GM19238 (cell line): ENCODE data around the gene MAPK8IP2.
"Not testable (repeated sequence)": the region's sequence is repeated elsewhere in the genome, so short reads cannot be mapped to it uniquely, and the experiment has no call there.

Source experiments
- DNase-seq: peaks from one replicate; pipeline ENCODE4 v3.0.0; 2011; ENCODE audit warnings: low spot score; ENCODE audit not compliant: insufficient read length

Gene MAPK8IP2

DNA sequence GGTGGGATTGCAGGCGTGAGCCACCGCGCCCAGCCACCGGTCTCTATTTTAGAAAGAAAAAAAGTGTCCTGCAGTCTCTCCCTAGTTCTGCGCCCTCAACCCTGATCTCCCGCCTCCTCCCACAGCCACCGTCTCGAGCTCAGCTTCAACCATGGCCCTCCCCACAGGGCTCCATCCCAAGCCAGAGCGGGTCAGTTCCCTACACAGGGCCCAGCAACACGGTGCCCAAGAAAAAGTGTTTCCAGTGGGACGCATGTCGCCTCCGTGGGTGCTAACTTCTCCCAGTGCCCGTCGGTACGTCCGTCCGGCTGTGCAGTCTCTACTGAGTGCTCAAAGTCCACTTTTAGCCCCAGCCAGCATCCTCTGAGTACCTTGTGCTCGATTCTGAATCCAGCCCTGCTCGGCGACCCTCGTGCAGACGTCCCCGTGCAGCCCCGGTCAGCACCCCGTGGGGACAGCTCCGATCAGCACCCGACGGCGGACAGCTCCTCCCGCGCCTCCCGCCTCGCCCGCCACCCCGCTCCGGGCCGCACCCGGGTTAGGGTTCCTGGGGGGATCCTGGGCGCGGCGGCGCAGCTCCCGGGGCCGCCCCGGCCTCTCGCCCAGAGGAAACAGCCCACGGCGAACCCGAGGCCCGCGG, 657 bp upstream of the MAPK8IP2 start:
- DNase-seq, result peak; percentile 77

DNA sequence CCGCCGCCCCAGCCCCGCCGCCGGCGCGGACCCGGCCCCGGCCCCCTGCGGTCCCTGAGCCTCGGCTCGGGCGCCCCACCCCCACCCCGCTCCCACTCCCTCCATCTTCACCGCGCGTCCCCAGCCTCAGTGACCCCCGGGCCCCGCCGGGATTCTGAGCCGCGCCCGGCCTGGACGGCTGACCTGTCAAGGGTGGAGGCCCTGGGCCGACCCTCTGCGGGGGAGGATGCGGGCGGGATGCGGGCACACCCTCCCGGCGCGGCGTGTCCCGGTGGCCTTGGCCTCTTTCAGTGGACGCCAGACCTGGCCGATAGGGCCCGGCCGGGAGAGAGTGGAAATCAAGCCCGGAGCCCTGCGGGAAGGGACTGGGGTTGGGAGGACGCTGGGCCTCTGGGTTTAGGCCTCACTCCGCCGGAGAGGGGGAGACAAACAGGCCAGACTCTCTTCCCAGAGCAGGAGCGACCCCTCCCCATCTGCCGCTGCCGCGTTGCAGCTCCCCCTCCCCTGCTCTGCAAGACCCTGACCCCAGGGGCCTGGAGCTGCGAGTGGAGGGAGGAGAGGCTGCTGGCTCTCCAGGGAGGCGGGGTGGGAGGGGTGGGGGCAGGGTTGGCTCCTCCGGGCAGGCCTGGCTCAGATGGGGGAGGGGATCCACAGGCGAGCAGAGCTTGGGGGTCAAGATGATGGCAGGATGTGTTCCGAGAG, 525 bp downstream of the MAPK8IP2 start:
- no peak for DNase-seq

DNA sequence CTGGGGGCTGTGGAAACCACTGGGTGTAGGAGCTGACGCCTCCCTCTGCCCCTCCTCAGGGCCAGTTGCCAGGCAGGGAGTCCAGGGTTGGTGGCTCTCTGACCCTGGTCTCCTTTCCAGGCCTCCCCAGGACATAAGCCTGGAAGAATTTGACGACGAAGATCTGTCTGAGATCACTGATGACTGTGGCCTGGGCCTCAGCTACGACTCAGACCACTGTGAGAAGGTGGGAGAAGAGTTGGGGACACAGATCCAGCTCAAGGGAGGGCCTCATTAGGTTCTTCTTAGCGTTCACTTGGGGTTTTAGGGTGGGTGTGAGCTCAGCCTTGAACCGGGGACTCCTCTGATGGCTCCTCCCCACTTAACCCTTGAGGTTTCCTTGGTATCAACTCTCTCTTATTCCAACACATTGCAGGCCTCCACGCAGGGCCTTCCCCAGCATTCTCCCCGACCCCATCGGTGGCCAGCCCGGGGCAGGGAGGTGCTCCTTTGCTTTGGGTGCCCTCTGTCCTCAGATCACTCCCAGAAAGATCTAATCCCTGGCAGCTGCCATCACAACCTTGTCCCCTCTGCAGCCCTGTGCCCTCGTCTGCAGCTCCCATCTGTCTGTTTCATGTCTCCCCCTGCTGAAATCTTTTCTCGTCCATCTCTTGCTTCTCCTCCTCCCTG, 1.2 kb downstream of the MAPK8IP2 start:
- no peak for DNase-seq

DNA sequence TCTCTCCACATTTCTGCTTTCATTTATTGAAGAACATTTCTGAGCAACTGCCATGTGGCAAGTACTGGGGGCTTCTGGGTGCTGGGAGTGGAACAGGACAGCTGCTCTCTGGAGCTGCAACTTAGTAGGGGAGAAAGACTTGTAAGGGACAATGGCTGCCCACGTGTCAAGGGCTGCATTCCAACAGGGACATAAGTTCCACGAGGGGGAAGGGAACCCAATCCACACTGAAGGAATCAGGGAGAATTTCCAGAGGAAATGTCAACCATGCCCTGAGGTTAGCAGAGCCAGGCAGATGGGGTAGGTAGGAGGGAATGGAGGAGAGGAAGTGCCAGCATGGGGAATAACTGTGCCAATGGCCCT, 1.7 kb downstream of the MAPK8IP2 start:
- DNase-seq, result no peak

DNA sequence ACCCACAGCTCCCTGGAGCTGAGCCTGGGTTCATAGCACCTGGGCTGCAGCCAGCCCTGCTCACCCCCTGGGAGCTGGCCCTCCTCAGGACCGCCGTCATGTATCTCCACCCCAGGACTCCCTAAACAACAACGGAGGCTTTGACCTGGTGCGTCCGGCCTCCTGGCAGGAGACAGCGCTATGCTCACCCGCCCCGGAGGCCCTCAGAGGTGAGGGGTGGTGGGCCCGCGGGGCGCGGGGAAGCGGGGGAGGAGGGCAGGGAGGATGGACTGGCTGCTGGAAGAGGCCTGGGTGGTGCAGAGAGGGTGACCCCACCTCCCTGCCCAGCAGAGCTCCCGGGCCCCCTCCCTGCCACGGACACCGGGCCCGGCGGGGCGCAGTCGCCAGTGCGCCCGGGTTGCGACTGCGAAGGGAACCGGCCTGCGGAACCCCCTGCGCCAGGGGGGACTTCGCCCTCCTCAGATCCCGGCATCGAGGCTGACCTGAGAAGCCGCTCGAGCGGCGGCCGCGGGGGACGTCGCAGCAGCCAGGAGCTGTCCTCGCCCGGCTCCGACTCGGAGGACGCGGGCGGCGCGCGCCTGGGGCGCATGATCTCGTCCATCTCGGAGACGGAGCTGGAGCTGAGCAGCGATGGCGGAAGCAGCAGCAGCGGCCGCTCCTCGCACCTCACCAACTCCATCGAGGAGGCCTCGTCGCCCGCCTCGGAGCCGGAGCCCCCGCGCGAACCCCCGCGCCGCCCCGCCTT, 3.1 kb downstream of the MAPK8IP2 start:
- DNase-seq, result no peak

DNA sequence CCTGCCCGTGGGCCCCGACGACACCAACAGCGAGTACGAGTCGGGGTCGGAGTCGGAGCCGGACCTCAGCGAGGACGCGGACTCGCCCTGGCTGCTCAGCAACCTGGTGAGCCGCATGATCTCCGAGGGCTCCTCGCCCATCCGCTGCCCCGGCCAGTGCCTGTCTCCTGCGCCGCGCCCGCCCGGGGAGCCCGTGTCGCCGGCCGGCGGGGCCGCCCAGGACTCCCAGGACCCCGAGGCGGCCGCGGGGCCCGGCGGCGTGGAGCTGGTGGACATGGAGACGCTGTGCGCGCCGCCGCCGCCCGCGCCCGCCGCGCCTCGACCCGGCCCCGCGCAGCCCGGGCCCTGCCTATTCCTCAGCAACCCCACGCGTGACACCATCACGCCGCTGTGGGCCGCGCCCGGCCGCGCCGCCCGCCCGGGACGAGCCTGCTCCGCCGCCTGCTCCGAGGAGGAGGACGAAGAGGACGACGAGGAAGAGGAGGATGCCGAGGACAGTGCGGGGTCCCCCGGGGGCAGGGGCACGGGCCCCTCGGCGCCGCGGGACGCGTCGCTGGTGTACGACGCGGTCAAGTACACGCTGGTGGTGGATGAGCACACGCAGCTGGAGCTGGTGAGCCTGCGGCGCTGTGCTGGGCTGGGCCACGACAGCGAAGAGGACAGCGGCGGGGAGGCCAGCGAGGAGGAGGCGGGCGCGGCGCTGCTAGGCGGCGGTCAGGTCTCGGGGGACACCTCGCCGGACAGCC, 3.8 kb downstream of the MAPK8IP2 start:
- no peak for DNase-seq

DNA sequence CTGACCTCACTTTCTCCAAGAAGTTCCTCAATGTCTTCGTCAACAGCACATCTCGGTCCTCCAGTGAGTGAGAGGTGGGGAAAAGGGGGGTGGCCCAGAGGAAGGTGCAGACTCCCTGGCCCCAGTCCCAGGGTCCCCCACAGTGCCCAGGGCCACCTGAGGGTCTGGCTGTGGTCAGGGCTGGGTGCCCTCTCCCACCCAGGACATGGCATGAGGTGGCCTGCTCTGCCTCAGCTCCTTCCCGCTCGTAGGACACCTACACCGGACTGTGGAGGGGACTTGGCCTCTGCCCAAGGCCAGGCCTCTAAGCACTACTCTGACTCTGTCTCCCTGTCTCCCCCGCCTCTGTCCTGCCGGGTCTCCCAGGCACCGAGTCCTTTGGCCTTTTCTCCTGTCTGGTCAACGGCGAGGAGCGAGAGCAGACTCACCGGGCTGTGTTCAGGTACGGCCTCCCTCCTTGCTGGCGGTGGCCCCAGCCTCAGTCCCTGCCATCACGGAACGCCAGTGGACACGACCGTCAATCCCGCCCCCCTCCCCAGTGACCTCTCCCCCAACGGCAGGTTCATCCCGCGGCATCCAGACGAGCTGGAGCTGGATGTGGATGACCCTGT, 4.5 kb downstream of the MAPK8IP2 start:
- no peak for DNase-seq

DNA sequence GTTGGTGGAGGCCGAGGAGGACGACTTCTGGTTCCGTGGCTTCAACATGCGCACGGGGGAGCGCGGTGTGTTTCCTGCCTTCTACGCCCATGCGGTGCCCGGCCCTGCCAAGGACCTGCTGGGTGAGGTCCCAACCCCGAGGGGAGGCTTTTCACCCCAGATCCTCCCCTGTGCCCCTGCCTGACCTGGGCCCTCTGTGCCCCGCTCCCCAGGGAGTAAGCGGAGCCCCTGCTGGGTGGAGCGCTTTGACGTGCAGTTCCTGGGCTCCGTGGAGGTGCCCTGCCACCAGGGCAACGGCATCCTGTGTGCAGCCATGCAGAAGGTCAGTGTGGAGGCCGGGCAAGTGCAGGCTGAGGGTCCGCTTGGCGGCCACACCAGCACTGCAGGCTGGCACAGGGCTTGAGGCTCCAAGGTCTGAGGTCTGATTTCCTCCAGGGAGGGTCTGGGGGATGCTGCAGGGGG, 5.1 kb downstream of the MAPK8IP2 start:
- DNase-seq, result no peak

DNA sequence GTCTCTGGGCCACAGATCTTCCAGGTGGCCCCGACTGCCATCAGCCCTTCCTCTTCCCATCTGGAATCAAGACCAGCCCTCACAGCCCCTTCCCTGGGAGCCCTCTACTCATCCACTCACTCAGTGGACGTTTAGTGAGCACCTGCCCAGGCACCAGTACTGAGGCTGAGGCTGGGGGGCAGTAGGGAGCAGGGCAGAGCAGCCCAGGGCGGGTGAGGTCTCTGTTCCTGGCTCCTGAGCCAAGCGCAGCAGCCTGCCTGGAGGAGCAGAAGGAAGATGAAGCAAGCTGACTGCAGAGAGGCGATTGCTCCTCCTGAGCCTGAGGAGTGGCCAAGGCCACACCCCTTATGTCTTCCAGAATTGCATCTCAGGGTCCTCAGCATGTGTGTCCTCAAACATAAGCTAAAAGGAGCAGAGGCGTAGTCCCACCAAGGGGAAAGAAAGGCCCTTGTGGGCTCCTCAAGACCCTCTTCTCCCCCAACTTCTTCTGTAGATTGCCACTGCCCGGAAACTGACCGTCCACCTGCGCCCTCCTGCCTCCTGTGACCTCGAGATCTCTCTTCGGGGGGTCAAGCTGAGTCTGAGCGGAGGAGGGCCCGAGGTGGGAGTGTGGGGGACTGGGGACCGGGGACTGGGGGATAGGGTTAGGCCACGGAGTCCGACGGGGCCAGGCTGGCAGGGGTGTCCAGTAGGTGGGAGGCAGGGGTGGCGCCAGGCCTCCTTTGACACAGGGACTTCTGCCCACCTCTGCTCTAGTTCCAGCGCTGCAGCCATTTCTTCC, 5.8 kb downstream of the MAPK8IP2 start:
- no peak for DNase-seq

DNA sequence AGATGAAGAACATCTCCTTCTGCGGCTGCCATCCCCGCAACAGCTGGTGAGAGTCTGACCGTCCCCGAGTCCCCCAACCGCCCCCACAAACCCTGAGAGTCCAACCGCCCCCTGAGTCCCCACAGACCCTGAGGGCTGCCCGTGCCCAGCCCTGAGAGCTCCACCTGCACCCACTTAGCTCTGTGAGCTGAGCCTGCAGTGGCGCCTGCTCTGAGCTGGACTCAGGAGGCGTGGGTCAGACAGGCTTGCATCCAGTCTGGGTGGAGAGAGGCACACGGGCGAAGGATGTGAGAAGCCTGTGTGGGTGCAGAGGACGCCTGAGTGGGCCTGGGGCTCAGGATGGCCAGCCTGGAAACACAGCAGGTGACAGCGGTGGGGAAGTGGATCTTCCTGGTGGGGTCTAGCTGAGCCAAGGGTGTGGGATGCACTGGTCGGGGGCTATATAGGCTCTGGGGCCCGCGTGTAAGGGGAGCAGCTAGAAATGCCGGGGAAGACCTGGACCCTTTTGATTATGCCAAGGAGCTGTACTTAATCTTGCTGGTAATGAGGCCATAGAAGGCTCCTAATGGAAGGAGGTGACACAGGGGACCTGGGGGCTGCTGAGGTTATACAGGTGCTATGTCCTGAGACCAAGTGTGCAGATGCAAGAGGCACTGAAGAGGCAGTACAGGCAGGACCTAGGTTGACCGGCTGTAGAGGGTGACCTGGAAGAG, 6.5 kb downstream of the MAPK8IP2 start:
- DNase-seq, result no peak

DNA sequence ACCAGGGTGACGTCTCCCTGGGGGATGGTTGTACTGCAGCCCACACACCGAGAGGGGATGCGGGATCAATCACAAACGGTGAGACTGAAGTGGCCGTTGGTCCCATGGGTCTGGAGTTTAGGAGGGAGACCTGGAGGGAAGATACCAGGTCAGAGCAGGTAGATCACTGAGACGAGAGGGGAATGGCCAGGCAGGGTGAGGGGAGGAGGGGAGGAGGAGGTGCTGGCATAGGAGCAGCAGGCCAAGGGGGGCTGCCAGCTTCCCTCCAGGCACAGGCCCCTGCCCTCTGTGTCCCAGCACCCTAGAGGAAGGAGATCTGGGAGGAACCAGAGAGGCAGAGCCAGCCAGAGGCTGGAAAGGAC, 7.0 kb downstream of the MAPK8IP2 start:
- no peak for DNase-seq

DNA sequence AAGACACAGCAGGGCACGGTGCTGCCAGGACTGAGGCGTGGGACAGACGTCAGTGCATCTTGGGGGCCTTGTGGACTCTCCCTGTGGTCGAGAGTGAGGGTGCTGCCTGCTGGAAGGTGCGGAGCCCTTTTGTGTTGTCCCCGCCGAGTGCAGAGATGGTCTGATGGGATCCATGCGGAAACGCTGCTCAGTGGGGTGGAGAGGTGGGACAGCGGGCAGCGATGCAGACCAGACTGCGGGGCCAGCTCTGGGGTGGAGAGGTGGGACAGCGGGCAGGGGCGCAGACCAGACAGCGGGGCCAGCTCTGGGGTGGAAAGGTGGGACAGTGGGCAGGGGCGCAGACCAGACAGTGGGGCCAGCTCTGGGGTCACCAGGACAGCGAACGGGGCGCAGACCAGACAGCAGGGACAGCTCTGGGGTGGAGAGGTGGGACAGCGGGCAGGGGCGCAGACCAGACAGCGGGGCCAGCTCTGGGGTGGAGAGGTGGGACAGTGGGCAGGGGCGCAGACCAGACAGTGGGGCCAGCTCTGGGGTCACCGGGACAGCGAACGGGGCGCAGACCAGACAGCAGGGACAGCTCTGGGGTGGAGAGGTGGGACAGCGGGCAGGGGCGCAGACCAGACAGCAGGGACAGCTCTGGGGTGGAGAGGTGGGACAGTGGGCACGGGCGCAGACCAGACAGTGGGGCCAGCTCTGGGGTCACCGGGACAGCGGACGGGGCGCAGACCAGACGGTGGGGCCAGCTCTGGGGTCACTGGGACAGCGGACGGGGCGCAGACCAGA, 7.7 kb downstream of the MAPK8IP2 start:
- DNase-seq, result not testable (repeated sequence)

DNA sequence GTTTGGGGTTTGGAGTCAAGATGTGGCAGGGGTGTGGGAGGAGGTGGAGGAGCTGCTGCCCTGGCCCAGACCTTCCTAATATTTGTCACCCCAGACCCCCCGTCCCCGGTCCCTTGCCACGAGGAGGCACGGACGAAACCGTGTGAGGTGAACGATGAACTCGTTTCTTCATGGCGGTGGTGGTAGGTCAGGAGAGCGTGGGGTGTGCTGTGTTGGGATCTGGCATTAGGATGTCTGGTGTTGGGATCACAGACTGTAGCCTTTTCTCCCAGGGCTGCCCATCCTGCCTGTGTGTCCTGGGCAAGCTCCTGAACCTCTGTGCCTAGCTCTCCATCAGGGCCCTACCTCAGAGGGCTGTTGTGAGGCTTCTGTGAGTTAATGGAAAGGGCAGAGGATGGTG, 8.4 kb downstream of the MAPK8IP2 start:
- no peak for DNase-seq

DNA sequence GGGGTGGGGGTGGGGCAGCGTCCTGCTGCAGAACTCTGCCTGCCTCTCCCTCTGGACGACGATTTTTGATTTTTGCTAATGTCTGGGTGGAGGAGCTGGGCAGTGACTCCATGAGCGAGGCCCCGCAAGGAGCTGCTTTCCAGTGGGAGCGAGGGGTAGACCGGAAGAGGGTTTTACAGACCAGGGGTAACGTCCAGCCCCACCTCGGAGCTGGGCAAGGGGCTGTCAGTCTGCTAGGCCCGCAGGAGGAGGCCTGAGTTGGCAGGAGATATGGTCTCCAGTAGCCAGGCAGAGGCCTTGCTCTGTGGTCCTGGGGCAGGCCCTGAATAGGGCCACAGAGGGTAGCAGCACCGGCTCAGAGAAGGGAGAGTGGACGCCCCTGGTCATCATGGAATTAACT, 9.0 kb downstream of the MAPK8IP2 start:
- no peak for DNase-seq

DNA sequence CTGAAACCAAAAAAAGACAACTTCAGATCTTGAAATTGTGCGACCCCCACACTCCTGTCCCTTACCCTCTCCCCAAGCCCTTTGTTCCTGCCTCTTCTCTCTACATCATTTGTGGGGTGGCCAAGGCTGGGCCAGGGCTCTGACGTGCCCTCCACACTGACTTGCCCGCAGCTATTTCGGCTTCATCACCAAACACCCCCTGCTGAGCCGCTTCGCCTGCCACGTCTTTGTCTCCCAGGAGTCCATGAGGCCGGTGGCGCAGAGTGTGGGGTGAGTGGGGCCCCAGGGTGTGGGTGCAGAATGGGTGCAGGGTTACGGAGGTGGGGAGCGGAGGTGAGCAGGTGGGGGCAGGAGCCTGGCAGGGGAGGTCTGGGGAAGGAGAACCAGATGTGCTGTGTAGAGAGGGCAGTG, 9.5 kb downstream of the MAPK8IP2 start:
- no peak for DNase-seq

DNA sequence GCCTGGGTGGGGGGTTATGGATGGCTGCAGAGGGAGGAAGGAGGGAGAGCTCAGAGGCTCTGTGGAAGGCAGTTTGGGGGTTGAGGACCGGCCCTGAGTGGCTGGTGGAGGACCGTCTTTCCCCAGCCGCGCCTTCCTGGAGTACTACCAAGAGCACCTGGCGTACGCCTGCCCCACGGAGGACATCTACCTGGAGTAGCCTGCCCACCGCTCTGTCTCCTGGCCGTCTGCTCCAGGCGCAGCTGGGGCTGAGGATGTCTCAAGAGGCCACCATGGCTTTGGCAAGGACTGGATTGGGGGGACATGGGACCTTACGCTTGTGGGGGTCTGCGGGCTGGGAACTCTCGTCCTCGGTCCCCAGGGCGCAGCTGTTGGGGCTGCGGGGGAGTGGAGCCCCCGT, 10.0 kb downstream of the MAPK8IP2 start:
- DNase-seq, result no peak

DNA sequence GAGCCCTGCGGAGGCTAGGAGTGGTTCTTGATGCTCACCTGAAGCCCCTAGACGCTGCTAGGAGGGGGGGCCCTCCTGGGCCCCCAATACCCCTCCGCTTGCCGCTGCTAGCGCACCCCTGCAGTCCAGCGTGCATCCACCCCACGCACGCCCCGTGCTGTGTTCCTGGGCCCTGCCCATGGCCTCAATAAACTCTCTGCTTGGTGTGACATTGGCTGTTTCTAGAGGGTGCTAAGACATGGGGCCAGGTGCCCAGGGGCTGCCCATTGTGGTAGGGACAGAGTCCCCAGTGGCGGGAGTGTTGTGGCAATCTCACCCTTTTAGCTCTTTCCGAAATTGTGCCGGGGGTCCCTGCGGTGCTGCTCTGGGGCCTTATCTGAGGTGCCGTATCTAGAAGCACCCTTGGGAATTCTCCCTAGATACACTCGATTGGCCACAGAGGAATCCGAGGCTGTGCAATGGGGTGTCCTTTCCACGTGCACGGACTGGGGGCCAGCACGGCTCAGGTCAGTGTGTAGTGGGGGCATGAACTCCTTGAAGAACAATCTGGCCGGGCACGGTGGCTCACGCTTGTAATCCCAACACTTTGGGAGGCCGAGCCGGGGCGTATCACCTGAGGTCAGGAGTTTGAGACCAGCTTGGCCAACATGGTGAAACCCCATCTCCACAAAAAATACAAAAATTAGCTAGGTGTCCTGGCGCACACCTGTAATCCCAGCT, 10.9 kb downstream of the MAPK8IP2 start:
- no peak for DNase-seq

DNA sequence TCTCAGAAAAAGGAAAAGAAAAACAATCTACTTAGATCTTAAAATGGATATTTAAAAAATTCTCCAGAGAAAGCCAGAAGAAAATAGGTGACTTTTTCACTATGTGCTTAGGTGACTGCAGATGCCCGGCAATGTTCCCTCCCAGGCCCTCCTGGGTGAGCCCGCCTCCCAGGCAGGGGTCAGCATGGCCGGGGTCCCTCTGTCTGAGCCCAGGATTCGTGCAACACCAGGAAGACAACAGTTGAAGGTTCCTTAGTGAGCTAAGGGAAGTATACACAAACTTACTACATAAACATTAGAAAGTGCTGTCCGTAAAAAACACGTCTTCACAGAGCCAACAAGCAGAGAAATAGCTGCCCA, 11.6 kb downstream of the MAPK8IP2 start:
- no peak for DNase-seq
